CD14-positive monocyte (primary cell): ENCODE results near the gene DLG1. TPM values are rescaled to one million over a fixed set of nuclear protein-coding genes. Genes with fewer than 3 reads are reported as not detected.

Experiments used
- DNase-seq, 3 donors: peaks; one replicate each; pipeline ENCODE4 v3.0.0-alpha.2; 2011 to 2022
- H2AFZ ChIP-seq: 2 replicates; pipeline ENCODE4 v1.6.0; 2012; ENCODE audit warnings: mild to moderate bottlenecking, low read depth, low read length, inconsistent platforms; ENCODE audit not compliant: insufficient read depth, poor library complexity, severe bottlenecking
- H3K27ac ChIP-seq, 2 donors: 1 replicate in 1 of 2; 2 replicates in 1 of 2; pipeline ENCODE4 v1.5.1; 2012 to 2013; ENCODE audit warnings: low read length in 2 of 2, control low read depth in 1 of 2, inconsistent platforms in 1 of 2, low read depth in 1 of 2, mild to moderate bottlenecking in 1 of 2
- H3K27me3 ChIP-seq, 2 donors: one replicate each; pipeline versions ENCODE4 v1.6.0 to v1.6.1; 2011 to 2013; ENCODE audit warnings: low read length in 2 of 2; ENCODE audit not compliant: control insufficient read depth in 2 of 2, insufficient read depth in 2 of 2
- H3K36me3 ChIP-seq, 2 donors: replicated peaks in 1 of 2; 1 replicate in 1 of 2; 2 replicates in 1 of 2; pipeline versions ENCODE4 v1.5.1 to v1.6.1; 2012 to 2013; ENCODE audit warnings: low read length in 2 of 2, control low read depth in 1 of 2, inconsistent platforms in 1 of 2, mild to moderate bottlenecking in 1 of 2; ENCODE audit not compliant: insufficient read depth in 2 of 2, control insufficient read depth in 1 of 2
- H3K4me1 ChIP-seq, 2 donors: 1 replicate in 1 of 2; 2 replicates in 1 of 2; pipeline versions ENCODE4 v1.5.1 to v1.6.1; 2012 to 2013; ENCODE audit warnings: low read length in 2 of 2, control low read depth in 1 of 2, inconsistent platforms in 1 of 2, mild to moderate bottlenecking in 1 of 2, moderate library complexity in 1 of 2; ENCODE audit not compliant: insufficient read depth in 2 of 2, control insufficient read depth in 1 of 2
- H3K4me2 ChIP-seq: replicated peaks from 2 replicates; pipeline ENCODE3; 2012; ENCODE audit warnings: low read length, moderate library complexity, mild to moderate bottlenecking; ENCODE audit not compliant: poor library complexity, severe bottlenecking; ENCODE audit errors: extremely low read depth
- H3K4me3 ChIP-seq, 3 experiments: fragments of 200-600 bp in 1 of 3; sonication (generic) in 1 of 3; replicated peaks in 1 of 3; 1 replicate in 2 of 3; 2 replicates in 1 of 3; pipeline ENCODE4 v1.5.1; 2011 to 2013; ENCODE audit warnings: low read length in 3 of 3, mild to moderate bottlenecking in 3 of 3, control low read depth in 2 of 3, low read depth in 2 of 3, inconsistent platforms in 1 of 3, moderate library complexity in 1 of 3
- H3K79me2 ChIP-seq: 2 replicates; pipeline ENCODE4 v1.6.0; 2012; ENCODE audit warnings: mild to moderate bottlenecking, control low read depth, inconsistent platforms, low read length, moderate library complexity; ENCODE audit not compliant: insufficient read depth
- H3K9ac ChIP-seq: 2 replicates; pipeline ENCODE4 v1.6.0; 2017; ENCODE audit warnings: low read length, mild to moderate bottlenecking; ENCODE audit not compliant: insufficient read depth, poor library complexity, severe bottlenecking
- H3K9me3 ChIP-seq, 2 donors: replicated peaks in 1 of 2; 1 replicate in 1 of 2; 2 replicates in 1 of 2; pipeline versions ENCODE4 v1.5.1 to v1.6.1; 2012 to 2013; ENCODE audit warnings: low read length in 2 of 2, control low read depth in 1 of 2; ENCODE audit not compliant: control insufficient read depth in 1 of 2, insufficient read depth in 1 of 2
- H4K20me1 ChIP-seq: 2 replicates; pipeline ENCODE4 v1.6.0; 2012; ENCODE audit warnings: mild to moderate bottlenecking, low read length, control low read depth, moderate library complexity; ENCODE audit not compliant: insufficient read depth
- H3K27ac Mint-ChIP-seq, 7 donors: one replicate each; pipeline ENCODE4 v1.8.0; 2020; ENCODE audit warnings: mild to moderate bottlenecking in 7 of 7, mixed read lengths in 7 of 7, moderate library complexity in 6 of 7, inconsistent platforms in 2 of 7
- H3K27me3 Mint-ChIP-seq, 3 donors: one replicate each; pipeline ENCODE4 v1.8.0; 2021 to 2022; ENCODE audit warnings: low read depth in 3 of 3, mild to moderate bottlenecking in 3 of 3, mixed read lengths in 3 of 3, moderate library complexity in 3 of 3, inconsistent platforms in 1 of 3
- H3K36me3 Mint-ChIP-seq, 2 donors: one replicate each; pipeline ENCODE4 v1.8.0; 2020; ENCODE audit warnings: mixed read lengths in 2 of 2, inconsistent platforms in 1 of 2, mild to moderate bottlenecking in 1 of 2
- H3K4me1 Mint-ChIP-seq: one replicate; pipeline ENCODE4 v1.8.0; 2020; ENCODE audit warnings: mild to moderate bottlenecking, mixed read lengths
- H3K4me3 Mint-ChIP-seq, 2 donors: one replicate each; pipeline ENCODE4 v1.8.0; 2020; ENCODE audit warnings: mild to moderate bottlenecking in 2 of 2, mixed read lengths in 2 of 2, moderate library complexity in 1 of 2
- H3K9me3 Mint-ChIP-seq, 7 donors: one replicate each; pipeline ENCODE4 v1.8.0; 2020 to 2022; ENCODE audit warnings: mixed read lengths in 7 of 7, mild to moderate bottlenecking in 6 of 7, moderate library complexity in 6 of 7, inconsistent platforms in 2 of 7
- CTCF ChIP-seq: fragments of 200-600 bp; IDR thresholded peaks from one replicate; pipeline ENCODE4 v1.8.0; 2022; ENCODE audit warnings: antibody characterized with exemption, mild to moderate bottlenecking
- WGBS: methylation state at CpG from one replicate; pipeline ENCODE4 v1.1.5; 2013; ENCODE audit warnings: missing lambda C conversion rate; ENCODE audit not compliant: insufficient coverage; 5-methylcytosine and 5-hydroxymethylcytosine counted together
- intact Hi-C, 2 donors: fragments of 100-400 bp; cut with micrococcal nuclease; formaldehyde crosslinking; loops; one replicate each; pipeline versions ENCODE4 v1.15.0 to v1.15.1; 2023
- polyA plus RNA-seq, 3 donors: library from polyadenylated mRNA; depleted of rRNA in 1 of 3; unstranded in 2 of 3; stranded (reverse) in 1 of 3; fragments of 300-500 nt in 2 of 3; fragments of >200 nt in 1 of 3; fragmentation: Illumina TruSeq in 2 of 3; gene quantifications; 1 replicate in 2 of 3; 2 replicates in 1 of 3; pipeline ENCODE4 v1.2.3, GENCODE V29; 2012 to 2021

DLG1 gene
- polyA plus RNA-seq, 3 donors, result 6.5 to 21.9 (median 10.2) TPM

DNA sequence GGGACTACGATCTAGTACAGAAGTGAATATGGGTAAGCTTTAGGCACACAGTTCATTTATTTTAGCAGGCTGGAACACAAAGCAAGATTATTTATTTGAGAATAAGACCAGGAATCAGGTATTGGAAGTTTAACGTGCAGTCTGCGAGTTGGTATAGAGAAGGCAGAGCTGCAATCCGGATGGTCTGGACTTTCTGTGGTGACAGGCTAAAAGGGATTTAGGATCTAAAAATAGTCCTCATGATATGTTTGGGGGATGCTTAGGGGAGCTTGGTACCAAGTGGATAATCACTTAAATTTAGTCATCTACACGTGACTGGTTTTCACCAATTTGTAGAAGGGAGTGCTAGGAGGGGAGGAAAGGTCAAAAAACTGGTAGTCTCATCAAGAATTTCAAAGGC is 119.4 kb downstream of the DLG1 start:
- Histone ChIP-seq H3K36me3 (no peaks in the 10 kb centered on the region), H3K9me3 (no peaks in the 10 kb centered on the region), H3K4me3 (no peak overlapping the region), H3K79me2 (peaks cover 30% of the 10 kb centered on the region), H4K20me1 (no peaks in the 10 kb centered on the region), H3K27me3 (no peaks in the 10 kb centered on the region), H2AFZ (no peak overlapping the region), H3K4me2 (no peak overlapping the region), H3K9ac (no peak overlapping the region), H3K4me1 (peaks cover 19 to 36% of the 10 kb centered on the region in 2 donors), H3K27ac (no peak overlapping the region)
- Mint-ChIP-seq H3K9me3 (no peaks in the 10 kb centered on the region), H3K4me3 (no peak overlapping the region), H3K27ac (no peak overlapping the region), H3K36me3 (peaks cover 7 to 8% of the 10 kb centered on the region in 2 donors), H3K27me3 (no peaks in the 10 kb centered on the region), H3K4me1 (peaks cover 41% of the 10 kb centered on the region)
- 94% methylated on average over 4 of the region's 5 CpGs for whole genome bisulfite sequencing
- intact Hi-C loops, result no loop called here
- TF ChIP-seq CTCF, result no peak
- DNase-seq, result no peak

- no peak for DNase-seq
- TF ChIP-seq CTCF, result no peak
- Mint-ChIP-seq H3K27me3 (no peaks in the 10 kb centered on the region), H3K4me3 (no peak overlapping the region), H3K4me1 (peaks cover 19% of the 10 kb centered on the region), H3K36me3 (peaks cover 9 to 10% of the 10 kb centered on the region in 2 donors), H3K9me3 (no peaks in the 10 kb centered on the region), H3K27ac (no peak overlapping the region)
- no peaks in the 10 kb centered on the region for H4K20me1 ChIP-seq
- no peak overlapping the region for H3K4me3 ChIP-seq
- no peak overlapping the region for H3K9ac ChIP-seq
- no peak overlapping the region for H2AFZ ChIP-seq
- H3K36me3 ChIP-seq, result no peaks in the 10 kb centered on the region
- no peak overlapping the region for H3K27ac ChIP-seq
- H3K79me2 ChIP-seq, result peaks cover 21% of the 10 kb centered on the region
- peaks cover 1 to 2% of the 10 kb centered on the region in 2 donors for H3K4me1 ChIP-seq
- no peaks in the 10 kb centered on the region for H3K9me3 ChIP-seq
- WGBS, result 100% methylated on average over 1 of the region's 3 CpGs
- no peak overlapping the region for H3K4me2 ChIP-seq
- no peaks in the 10 kb centered on the region for H3K27me3 ChIP-seq
- intact Hi-C loops, result no loop called here
Measured at GRCh38 chr3:197175503-197175902, 122.9 kb downstream of the DLG1 start.
